A549 (cell line): Measurements from ENCODE around the gene DVL1.

Source experiments
- BHLHE40 ChIP-seq: IDR thresholded peaks from 2 replicates; pipeline ENCODE4 v1.6.1; 2012; ENCODE audit warnings: low read depth, low read length, inconsistent platforms
- CTCF ChIP-seq: fragments of >200 bp; sonication (Bioruptor Twin); formaldehyde crosslinking; IDR thresholded peaks from 3 replicates; pipeline ENCODE4 v1.5.1; 2016
- FOXS1 ChIP-seq: fragments of 250-450 bp; sonication (Bioruptor Pico); IDR thresholded peaks from 2 replicates; pipeline ENCODE4 v1.5.0; 2020; ENCODE audit warnings: mild to moderate bottlenecking, moderate library complexity
- RFX5 ChIP-seq: fragments of 450-650 bp; IDR thresholded peaks from 2 replicates; pipeline ENCODE4 v1.7.1; 2014; ENCODE audit warnings: antibody characterized with exemption, mild to moderate bottlenecking, moderate library complexity
- SMC3 ChIP-seq: fragments of >200 bp; sonication (Bioruptor Twin); formaldehyde crosslinking; IDR thresholded peaks from 3 replicates; pipeline ENCODE4 v1.6.1; 2018; ENCODE audit warnings: inconsistent platforms
- SREBF2 ChIP-seq: fragments of 450-650 bp; IDR thresholded peaks from 2 replicates; pipeline ENCODE4 v1.6.1; 2014; ENCODE audit warnings: mild to moderate bottlenecking, moderate library complexity
- TF ChIP-seq, protein P1 (sequence below): fragments of 450-650 bp; IDR thresholded peaks from 2 replicates; pipeline ENCODE4 v1.6.1; 2014; ENCODE audit warnings: antibody characterized with exemption
- TF ChIP-seq, protein P2 (sequence below): IDR thresholded peaks from 2 replicates; pipeline ENCODE4 v1.6.1; 2012
- TF ChIP-seq, protein P3 (sequence below): IDR thresholded peaks from 2 replicates; pipeline ENCODE4 v1.6.1; 2012; ENCODE audit warnings: low read depth, borderline replicate concordance

DNA sequence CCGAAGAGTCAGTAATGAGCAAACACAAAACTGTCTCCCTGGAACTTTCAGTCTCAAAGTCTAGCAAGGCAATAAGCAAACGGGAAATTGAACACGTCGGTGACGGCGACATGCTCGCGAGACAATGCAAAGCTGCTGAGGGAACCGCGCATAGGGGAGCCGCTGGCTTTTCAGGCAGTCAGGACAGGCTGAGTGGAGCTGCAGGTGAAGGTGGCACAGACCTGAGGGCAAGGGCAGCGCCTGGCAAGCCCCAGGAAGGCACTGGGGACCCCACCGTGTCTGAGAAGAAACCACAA lies 29.6 kb downstream of the DVL1 start:
- TF ChIP-seq, protein P1, sequence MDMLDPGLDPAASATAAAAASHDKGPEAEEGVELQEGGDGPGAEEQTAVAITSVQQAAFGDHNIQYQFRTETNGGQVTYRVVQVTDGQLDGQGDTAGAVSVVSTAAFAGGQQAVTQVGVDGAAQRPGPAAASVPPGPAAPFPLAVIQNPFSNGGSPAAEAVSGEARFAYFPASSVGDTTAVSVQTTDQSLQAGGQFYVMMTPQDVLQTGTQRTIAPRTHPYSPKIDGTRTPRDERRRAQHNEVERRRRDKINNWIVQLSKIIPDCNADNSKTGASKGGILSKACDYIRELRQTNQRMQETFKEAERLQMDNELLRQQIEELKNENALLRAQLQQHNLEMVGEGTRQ = no peak
- no peak for TF ChIP-seq CTCF
- TF ChIP-seq FOXS1 (CRISPR knock-in tag) = no peak
- no peak for TF ChIP-seq SMC3
- TF ChIP-seq, protein P2, sequence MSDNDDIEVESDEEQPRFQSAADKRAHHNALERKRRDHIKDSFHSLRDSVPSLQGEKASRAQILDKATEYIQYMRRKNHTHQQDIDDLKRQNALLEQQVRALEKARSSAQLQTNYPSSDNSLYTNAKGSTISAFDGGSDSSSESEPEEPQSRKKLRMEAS = no peak
- TF ChIP-seq BHLHE40 = no peak
- no peak for TF ChIP-seq RFX5
- TF ChIP-seq, protein P3, sequence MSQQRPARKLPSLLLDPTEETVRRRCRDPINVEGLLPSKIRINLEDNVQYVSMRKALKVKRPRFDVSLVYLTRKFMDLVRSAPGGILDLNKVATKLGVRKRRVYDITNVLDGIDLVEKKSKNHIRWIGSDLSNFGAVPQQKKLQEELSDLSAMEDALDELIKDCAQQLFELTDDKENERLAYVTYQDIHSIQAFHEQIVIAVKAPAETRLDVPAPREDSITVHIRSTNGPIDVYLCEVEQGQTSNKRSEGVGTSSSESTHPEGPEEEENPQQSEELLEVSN = no peak
- no peak for TF ChIP-seq SREBF2
